GM12878 (cell line): ENCODE data around the gene DDX56.

Experiments
- EZH2 ChIP-seq: IDR thresholded peaks from 2 replicates; pipeline ENCODE4 v1.6.1; 2012; ENCODE audit warnings: low read depth, mild to moderate bottlenecking, control low read depth, inconsistent platforms, low read length, borderline replicate concordance; ENCODE audit not compliant: control insufficient read depth
- NRF1 ChIP-seq: conservative IDR thresholded peaks from 2 replicates; pipeline ENCODE4 v1.6.1; 2011; ENCODE audit warnings: mild to moderate bottlenecking, low read depth, low read length, improper control_type of control experiment
- POLR2AphosphoS2 ChIP-seq: IDR thresholded peaks from 2 replicates; pipeline ENCODE4 v1.6.1; 2011; ENCODE audit warnings: low read depth, mild to moderate bottlenecking, low read length, improper control_type of control experiment, moderate library complexity
- ZNF24 ChIP-seq: fragments of 450-650 bp; IDR thresholded peaks from 2 replicates; pipeline ENCODE4 v1.6.1; 2017; ENCODE audit warnings: antibody characterized with exemption, mild to moderate bottlenecking
- TF ChIP-seq, protein P1 (sequence below), 3 experiments: IDR thresholded peaks in 2 of 3; conservative IDR thresholded peaks in 1 of 3; 2 replicates each; pipeline ENCODE4 v1.5.1; 2011; ENCODE audit warnings: low read depth in 3 of 3, low read length in 3 of 3, mild to moderate bottlenecking in 3 of 3, control low read depth in 2 of 3, moderate library complexity in 2 of 3, inconsistent platforms in 1 of 3, mixed read lengths in 1 of 3; ENCODE audit not compliant: control insufficient read depth in 2 of 3, insufficient read depth in 1 of 3; ENCODE audit errors: extremely low read depth in 1 of 3

DNA sequence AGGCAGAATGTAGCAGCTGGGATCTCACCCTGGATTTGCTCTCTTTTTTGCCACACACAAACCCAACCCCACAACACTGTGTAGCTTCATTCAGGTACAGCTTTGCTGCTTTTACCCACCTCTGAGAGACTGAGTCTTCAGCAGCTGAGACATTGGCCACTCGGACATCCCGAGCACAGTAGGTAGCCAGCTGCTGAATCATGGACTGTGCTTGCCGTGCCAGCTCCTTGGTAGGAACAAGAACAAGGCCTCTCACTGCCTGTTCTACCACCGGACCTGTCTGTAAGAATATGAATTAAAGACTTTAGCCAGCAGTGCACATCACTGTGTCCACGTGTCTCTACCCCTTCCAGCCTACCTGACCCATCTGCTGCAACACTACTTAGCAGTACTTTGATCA is 937 bp downstream of the DDX56 start:
- TF ChIP-seq, protein P1, sequence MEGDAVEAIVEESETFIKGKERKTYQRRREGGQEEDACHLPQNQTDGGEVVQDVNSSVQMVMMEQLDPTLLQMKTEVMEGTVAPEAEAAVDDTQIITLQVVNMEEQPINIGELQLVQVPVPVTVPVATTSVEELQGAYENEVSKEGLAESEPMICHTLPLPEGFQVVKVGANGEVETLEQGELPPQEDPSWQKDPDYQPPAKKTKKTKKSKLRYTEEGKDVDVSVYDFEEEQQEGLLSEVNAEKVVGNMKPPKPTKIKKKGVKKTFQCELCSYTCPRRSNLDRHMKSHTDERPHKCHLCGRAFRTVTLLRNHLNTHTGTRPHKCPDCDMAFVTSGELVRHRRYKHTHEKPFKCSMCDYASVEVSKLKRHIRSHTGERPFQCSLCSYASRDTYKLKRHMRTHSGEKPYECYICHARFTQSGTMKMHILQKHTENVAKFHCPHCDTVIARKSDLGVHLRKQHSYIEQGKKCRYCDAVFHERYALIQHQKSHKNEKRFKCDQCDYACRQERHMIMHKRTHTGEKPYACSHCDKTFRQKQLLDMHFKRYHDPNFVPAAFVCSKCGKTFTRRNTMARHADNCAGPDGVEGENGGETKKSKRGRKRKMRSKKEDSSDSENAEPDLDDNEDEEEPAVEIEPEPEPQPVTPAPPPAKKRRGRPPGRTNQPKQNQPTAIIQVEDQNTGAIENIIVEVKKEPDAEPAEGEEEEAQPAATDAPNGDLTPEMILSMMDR (IDR thresholded peaks at IDR 0.05 in 2 of 3, conservative IDR thresholded peaks at IDR 0.05 in 1 of 3; ENCODE audit: control insufficient read depth in 2 of 3, extremely low read depth in 1 of 3, insufficient read depth in 1 of 3, low read depth in 3 of 3, low read length in 3 of 3) = no peak
- TF ChIP-seq POLR2AphosphoS2 (no peak), ZNF24 (no peak), EZH2 (no peak), NRF1 (no peak)
